Uterus (tissue), 4 donors: ENCODE measurements around the gene SH3TC1. TPM values are rescaled to one million over a fixed set of nuclear protein-coding genes. Genes with fewer than 3 reads are reported as not detected.

Source experiments
- DNase-seq, 2 donors: peaks; one replicate each; pipeline ENCODE4 v3.0.0-alpha.2; 2019 to 2020
- H3K27ac ChIP-seq, 2 donors: fragments of 200-600 bp; sonication (generic); 1 replicate in 1 of 2; 2 replicates in 1 of 2; pipeline ENCODE4 v1.5.1; 2016 to 2018
- H3K27me3 ChIP-seq, 2 donors: fragments of 200-600 bp; sonication (generic); one replicate each; pipeline ENCODE4 v1.5.1; 2018 to 2019; ENCODE audit warnings: control low read depth in 1 of 2
- H3K36me3 ChIP-seq, 2 donors: fragments of 200-600 bp; sonication (generic); one replicate each; pipeline ENCODE4 v1.5.1; 2019; ENCODE audit warnings: control low read depth in 1 of 2
- H3K4me1 ChIP-seq, 2 donors: fragments of 200-600 bp; sonication (generic); one replicate each; pipeline ENCODE4 v1.5.1; 2018 to 2019; ENCODE audit warnings: control low read depth in 1 of 2
- H3K4me3 ChIP-seq, 2 donors: fragments of 200-600 bp; sonication (generic); 1 replicate in 1 of 2; 2 replicates in 1 of 2; pipeline ENCODE4 v1.5.1; 2018 to 2019; ENCODE audit warnings: mild to moderate bottlenecking in 1 of 2
- H3K9me3 ChIP-seq, 2 donors: fragments of 200-600 bp; sonication (generic); one replicate each; pipeline ENCODE4 v1.5.1; 2019; ENCODE audit warnings: control low read depth in 1 of 2
- CTCF ChIP-seq, 4 experiments: fragments of 200-600 bp in 2 of 4; fragments of 450-650 bp in 2 of 4; sonication (generic) in 2 of 4; IDR thresholded peaks; one replicate each; pipeline ENCODE4 v1.5.1; 2016 to 2019; ENCODE audit warnings: antibody characterized with exemption in 4 of 4, mild to moderate bottlenecking in 2 of 4, moderate library complexity in 1 of 4
- POLR2A ChIP-seq, 2 donors: fragments of 450-650 bp; IDR thresholded peaks; one replicate each; pipeline ENCODE4 v1.6.1; 2016; ENCODE audit warnings: antibody characterized with exemption in 2 of 2, mild to moderate bottlenecking in 1 of 2, moderate library complexity in 1 of 2
- intact Hi-C: fragments of 100-400 bp; cut with DNase I; formaldehyde crosslinking; loops from one replicate; pipeline ENCODE4 v1.15.1; 2023; ENCODE audit warnings: low total_unique reads
- total RNA-seq, 4 donors: library from RNA; depleted of rRNA in 3 of 4; stranded (reverse); fragments of >200 nt in 3 of 4; gene quantifications; one replicate each; pipeline versions ENCODE4 v1.1.0 to v1.2.4, GENCODE V29; 2014 to 2023
- donor health status: DM: yes; HTN: yes; CAD: no.

SH3TC1 gene
- total RNA-seq, 4 donors from 2014 or later = 5.1 to 16.4 (median 11.3) TPM

GRCh38 chr4:8245884-8246833 lies 47.1 kb downstream of the SH3TC1 start:
- Histone ChIP-seq H3K4me3 (no peak overlapping the region), H3K9me3 (no peaks in the 10 kb centered on the region), H3K36me3 (no peaks in the 10 kb centered on the region), H3K27me3 (no peaks in the 10 kb centered on the region), H3K4me1 (peaks cover 0 to 3% of the 10 kb centered on the region in 2 donors), H3K27ac (no peak overlapping the region)
- TF ChIP-seq CTCF (IDR thresholded peaks at IDR 0.05) = no peak
- no peak for TF ChIP-seq POLR2A (IDR thresholded peaks at IDR 0.05)
- no peak for DNase-seq
- intact Hi-C loops = no loop called here

- H3K36me3 ChIP-seq = no peaks in the 10 kb centered on the region
- H3K27me3 ChIP-seq = no peaks in the 10 kb centered on the region
- no peak for DNase-seq
- H3K4me3 ChIP-seq = no peak overlapping the region
- peaks cover 0 to 3% of the 10 kb centered on the region in 2 donors for H3K4me1 ChIP-seq
- intact Hi-C loops = no loop called here
- no peaks in the 10 kb centered on the region for H3K9me3 ChIP-seq
- H3K27ac ChIP-seq = no peak overlapping the region
- no peak for TF ChIP-seq POLR2A (IDR thresholded peaks at IDR 0.05)
- no peak for TF ChIP-seq CTCF (IDR thresholded peaks at IDR 0.05)
These were observed 48.2 kb downstream of the SH3TC1 start for GRCh38 chr4:8247047-8247930.

GRCh38 chr4:8248091-8248490 lies 49.0 kb downstream of the SH3TC1 start:
- Histone ChIP-seq H3K4me1 (no peaks in the 10 kb centered on the region), H3K36me3 (no peaks in the 10 kb centered on the region), H3K27ac (no peak overlapping the region), H3K4me3 (no peak overlapping the region), H3K9me3 (no peaks in the 10 kb centered on the region), H3K27me3 (no peaks in the 10 kb centered on the region)
- no peak for TF ChIP-seq CTCF (IDR thresholded peaks at IDR 0.05)
- TF ChIP-seq POLR2A (IDR thresholded peaks at IDR 0.05) = no peak
- no peak for DNase-seq
- intact Hi-C loops = no loop called here

GRCh38 chr4:8250227-8250626 lies 51.1 kb downstream of the SH3TC1 start:
- intact Hi-C loops = no loop called here
- no peak overlapping the region for H3K4me3 ChIP-seq
- no peaks in the 10 kb centered on the region for H3K36me3 ChIP-seq
- no peak overlapping the region for H3K27ac ChIP-seq
- no peaks in the 10 kb centered on the region for H3K9me3 ChIP-seq
- no peaks in the 10 kb centered on the region for H3K4me1 ChIP-seq
- no peaks in the 10 kb centered on the region for H3K27me3 ChIP-seq
- DNase-seq = no peak
- TF ChIP-seq CTCF (IDR thresholded peaks at IDR 0.05) (no peak), POLR2A (IDR thresholded peaks at IDR 0.05) (no peak)
